HCT116 (cell line): ENCODE data around the gene PPDPF. TPM values are rescaled to one million over a fixed set of nuclear protein-coding genes. Genes with fewer than 3 reads are reported as not detected.

Experiments
- ATAC-seq: fragments of 200-7000 bp; cut with Tn5 transposase; 2 replicates; pipeline ENCODE4 v1.9.1; 2020; ENCODE audit warnings: mild to moderate bottlenecking, moderate library complexity
- BruUV-seq: library from RNA; stranded (reverse); fragments of 400-500 nt; replicated peaks from 2 replicates; lab custom pipeline; 2021; lab: Mats Ljungman, UMichigan
- CTCF ChIA-PET: fragments of 300-600 bp; sonication (Branson Sonifier 250); formaldehyde crosslinking; loops from one replicate; lab custom pipeline; 2021; ENCODE audit warnings: antibody characterized with exemption; lab: Charles Lee
- POLR2A ChIA-PET: fragments of 300-600, 350-600 bp; sonication (Branson Sonifier 250); formaldehyde crosslinking; loops from one replicate; lab custom pipeline; 2021; ENCODE audit warnings: antibody characterized with exemption; lab: Charles Lee
- RAD21 ChIA-PET, 2 experiments: fragments of 300-600 bp; sonication (Branson Sonifier 250); formaldehyde crosslinking; loops; one replicate each; lab custom pipeline; 2023; ENCODE audit warnings: low total read pairs in 2 of 2; ENCODE audit not compliant: uncharacterized antibody in 2 of 2, unreplicated experiment in 2 of 2, low non-redundant PET in 1 of 2; lab: Charles Lee
- DNase-seq: peaks from one replicate; pipeline ENCODE4 v3.0.0-alpha.2; 2010; ENCODE audit warnings: low read depth, low spot score
- H2AFZ ChIP-seq: fragments of 200-600 bp; shearing (Covaris generic), sonication (generic); 2 replicates; pipeline ENCODE4 v1.6.1; 2017; ENCODE audit warnings: low read depth, mixed run types, mixed read lengths, antibody characterized with exemption, low read length; ENCODE audit not compliant: poor library complexity, severe bottlenecking
- H3K27ac ChIP-seq: 2 replicates; pipeline ENCODE4 v1.5.1; 2012; ENCODE audit warnings: low read depth, low read length
- H3K27me3 ChIP-seq: fragments of 200-600 bp; sonication (generic); 2 replicates; pipeline ENCODE4 v1.6.1; 2016; ENCODE audit warnings: mixed run types, low read length, mixed read lengths; ENCODE audit not compliant: insufficient read depth
- H3K36me3 ChIP-seq, 2 experiments: fragments of 200-500 bp in 1 of 2; fragments of 200-600 bp in 1 of 2; sonication (Bioruptor generic) in 1 of 2; sonication (generic) in 1 of 2; 2 replicates each; pipeline versions ENCODE4 v1.5.1 to v1.6.1; 2014 to 2016; ENCODE audit warnings: low read length in 2 of 2, inconsistent platforms in 1 of 2, mixed read lengths in 1 of 2, mixed run types in 1 of 2; ENCODE audit not compliant: insufficient read depth in 2 of 2, control insufficient read depth in 1 of 2
- H3K4me1 ChIP-seq, 2 experiments: fragments of 200-600 bp in 1 of 2; sonication (generic) in 1 of 2; 2 replicates each; pipeline versions ENCODE4 v1.5.1 to v1.6.1; 2012 to 2017; ENCODE audit warnings: low read length in 2 of 2, inconsistent platforms in 1 of 2, mild to moderate bottlenecking in 1 of 2, mixed read lengths in 1 of 2, mixed run types in 1 of 2, moderate library complexity in 1 of 2; ENCODE audit not compliant: insufficient read depth in 2 of 2, control insufficient read depth in 1 of 2
- H3K4me2 ChIP-seq: fragments of 200-600 bp; sonication (generic); 2 replicates; pipeline ENCODE4 v1.6.1; 2017; ENCODE audit warnings: mixed run types, low read length, mixed read lengths
- H3K4me3 ChIP-seq, 2 experiments: fragments of 200-600 bp in 1 of 2; sonication (generic) in 1 of 2; replicated peaks in 1 of 2; 2 replicates each; pipeline ENCODE4 v1.5.1; 2011 to 2016; ENCODE audit warnings: low read length in 2 of 2, control low read depth in 1 of 2, low read depth in 1 of 2, mild to moderate bottlenecking in 1 of 2, mixed read lengths in 1 of 2, mixed run types in 1 of 2
- H3K79me2 ChIP-seq: fragments of 200-600 bp; sonication (generic); 2 replicates; pipeline ENCODE4 v1.6.1; 2017; ENCODE audit warnings: mild to moderate bottlenecking, mixed run types, low read length, moderate library complexity, mixed read lengths; ENCODE audit not compliant: insufficient read depth
- H3K9ac ChIP-seq: fragments of 200-600 bp; sonication (generic); 2 replicates; pipeline ENCODE4 v1.6.1; 2016; ENCODE audit warnings: low read length, mixed read lengths
- H3K9me2 ChIP-seq: fragments of 200-600 bp; sonication (generic), shearing (Covaris generic); 2 replicates; pipeline ENCODE4 v1.6.1; 2017; ENCODE audit warnings: mixed run types, mild to moderate bottlenecking, moderate library complexity; ENCODE audit not compliant: insufficient read depth
- H3K9me3 ChIP-seq, 2 experiments: fragments of 200-500 bp in 1 of 2; fragments of 200-600 bp in 1 of 2; sonication (Bioruptor generic) in 1 of 2; sonication (generic) in 1 of 2; 2 replicates each; pipeline ENCODE4 v1.6.1; 2014 to 2017; ENCODE audit warnings: low read length in 2 of 2, mixed read lengths in 2 of 2, inconsistent platforms in 1 of 2, low read depth in 1 of 2, mild to moderate bottlenecking in 1 of 2, mixed run types in 1 of 2, moderate library complexity in 1 of 2; ENCODE audit not compliant: control insufficient read depth in 1 of 2, insufficient read depth in 1 of 2
- H4K20me1 ChIP-seq: fragments of 200-600 bp; sonication (generic), shearing (Covaris generic); 2 replicates; pipeline ENCODE4 v1.6.1; 2017; ENCODE audit warnings: mixed run types, mild to moderate bottlenecking, moderate library complexity; ENCODE audit not compliant: insufficient read depth
- CBX3 ChIP-seq: IDR thresholded peaks from 2 replicates; pipeline ENCODE4 v1.6.1; 2012; ENCODE audit warnings: low read depth
- CTCF ChIP-seq, 3 experiments: fragments of 200-600 bp in 1 of 3; sonication (generic) in 1 of 3; IDR thresholded peaks in 2 of 3; conservative IDR thresholded peaks in 1 of 3; 2 replicates each; pipeline ENCODE4 v1.5.1; 2012 to 2017; ENCODE audit warnings: low read depth in 2 of 3, low read length in 2 of 3, antibody characterized with exemption in 1 of 3, borderline replicate concordance in 1 of 3, control low read depth in 1 of 3, mild to moderate bottlenecking in 1 of 3, mixed read lengths in 1 of 3, mixed run types in 1 of 3, moderate library complexity in 1 of 3; ENCODE audit not compliant: insufficient read depth in 1 of 3
- EGR1 ChIP-seq: IDR thresholded peaks from 2 replicates; pipeline ENCODE4 v1.6.1; 2012; ENCODE audit warnings: low read depth
- ELF1 ChIP-seq: IDR thresholded peaks from 2 replicates; pipeline ENCODE4 v1.6.1; 2012; ENCODE audit warnings: low read depth, borderline replicate concordance
- EZH2 ChIP-seq: fragments of 200-600 bp; sonication (generic); IDR thresholded peaks from 2 replicates; pipeline ENCODE4 v1.6.1; 2017; ENCODE audit warnings: antibody characterized with exemption, mixed run types
- EZH2phosphoT487 ChIP-seq: fragments of 200-600 bp; IDR thresholded peaks from 2 replicates; pipeline ENCODE4 v1.6.1; 2018; ENCODE audit warnings: antibody characterized with exemption, borderline replicate concordance
- FOSL1 ChIP-seq: IDR thresholded peaks from 2 replicates; pipeline ENCODE4 v1.6.1; 2012; ENCODE audit warnings: low read depth
- JUND ChIP-seq: IDR thresholded peaks from 2 replicates; pipeline ENCODE4 v1.6.1; 2012
- POLR2A ChIP-seq: IDR thresholded peaks from 2 replicates; pipeline ENCODE4 v1.7.0; 2011; ENCODE audit warnings: borderline replicate concordance; ENCODE audit not compliant: insufficient read depth, insufficient read length; ENCODE audit errors: extremely low read depth
- POLR2AphosphoS5 ChIP-seq: IDR thresholded peaks from 2 replicates; pipeline ENCODE4 v1.6.1; 2011; ENCODE audit warnings: mild to moderate bottlenecking, low read depth, low read length, moderate library complexity
- RAD21 ChIP-seq: IDR thresholded peaks from 2 replicates; pipeline ENCODE4 v1.6.1; 2012; ENCODE audit warnings: low read depth, mild to moderate bottlenecking
- TCF7L2 ChIP-seq: IDR thresholded peaks from 2 replicates; pipeline ENCODE4 v1.7.0; 2011; ENCODE audit warnings: borderline replicate concordance, inconsistent platforms; ENCODE audit not compliant: insufficient read depth, insufficient read length; ENCODE audit errors: extremely low read depth
- YY1 ChIP-seq: IDR thresholded peaks from 2 replicates; pipeline ENCODE4 v1.6.1; 2011; ENCODE audit warnings: low read length, low read depth, moderate library complexity, mild to moderate bottlenecking; ENCODE audit not compliant: insufficient replicate concordance; ENCODE audit errors: extremely low read depth
- ZBTB33 ChIP-seq: IDR thresholded peaks from 2 replicates; pipeline ENCODE4 v1.6.1; 2011; ENCODE audit warnings: mild to moderate bottlenecking, low read length, moderate library complexity; ENCODE audit not compliant: insufficient replicate concordance; ENCODE audit errors: extremely low read depth
- ZNF274 ChIP-seq: fragments of 200-500 bp; sonication (Bioruptor generic); IDR thresholded peaks from 2 replicates; pipeline ENCODE4 v1.6.1; 2014; ENCODE audit warnings: mild to moderate bottlenecking, low read depth, low read length, inconsistent platforms
- intact Hi-C: fragments of 100-400 bp; cut with micrococcal nuclease; formaldehyde crosslinking; loops from 2 replicates; pipeline ENCODE4 v1.10.0; 2022
- total RNA-seq: library from RNA; stranded (reverse); gene quantifications from one replicate; pipeline ENCODE4 v1.2.1, GENCODE V29; 2021; ENCODE audit not compliant: unreplicated experiment

PPDPF gene
- total RNA-seq, 1 experiment from 2014 or later = 346 TPM

- TF ChIP-seq ZNF274 (no peak), EZH2 (no peak), YY1 (no peak), FOSL1 (no peak), EGR1 (no peak), ZBTB33 (no peak), POLR2A (no peak), EZH2phosphoT487 (no peak), CBX3 (no peak), TCF7L2 (no peak), RAD21 (no peak), POLR2AphosphoS5 (no peak), ELF1 (no peak), JUND (no peak), CTCF (IDR thresholded peaks at IDR 0.05 in 2 of 3, conservative IDR thresholded peaks at IDR 0.05 in 1 of 3; ENCODE audit: borderline replicate concordance in 1 of 3, insufficient read depth in 1 of 3, low read depth in 2 of 3, low read length in 2 of 3) (no peak)
- no peaks in the 10 kb centered on the region for H3K9me3 ChIP-seq
- DNase-seq (no peak), ATAC-seq (no peak)
- H3K36me3 ChIP-seq = peaks cover 2 to 9% of the 10 kb centered on the region in 2 experiments; a peak in 2 of 4 replicates
- intact Hi-C loops = no loop called here
- H3K4me2 ChIP-seq = no peak overlapping the region
- H4K20me1 ChIP-seq = no peaks in the 10 kb centered on the region
- H3K4me3 ChIP-seq = no peak overlapping the region
- no peaks in the 10 kb centered on the region for H3K27me3 ChIP-seq
- H3K79me2 ChIP-seq = no peaks in the 10 kb centered on the region
- H3K9ac ChIP-seq = no peak overlapping the region
- H3K27ac ChIP-seq = no peak overlapping the region
- ChIA-PET CTCF (interaction anchor here (0.6 kb wide), 1 partner anchor 19 kb away, joined by 3 read pairs; no protein-coding TSS in a partner anchor), RAD21 (no interaction called here), POLR2A (no interaction called here)
- H2AFZ ChIP-seq = no peak overlapping the region
- H3K4me1 ChIP-seq = peaks cover 25 to 61% of the 10 kb centered on the region in 2 experiments
- H3K9me2 ChIP-seq = no peaks in the 10 kb centered on the region
- no TSS peak for BruUV-seq
Observed at GRCh38 chr20:63484651-63485403, 35.7 kb upstream of the PPDPF start.
